GM23338 (cell line): ENCODE results near the gene PUDP. TPM values are rescaled to one million over a fixed set of nuclear protein-coding genes. Genes with fewer than 3 reads are reported as not detected.

Source experiments
- ATAC-seq: fragments of 200-7000 bp; cut with Tn5 transposase; 3 replicates; pipeline ENCODE4 v1.9.1; 2020
- DNase-seq: peaks from one replicate; pipeline ENCODE4 v3.0.0-alpha.2; 2015; ENCODE audit warnings: low spot score
- H2AFZ ChIP-seq: fragments of 200-600 bp; sonication (generic); 2 replicates; pipeline ENCODE4 v1.8.0; 2016; ENCODE audit warnings: antibody characterized with exemption, mild to moderate bottlenecking, moderate library complexity
- H3F3A ChIP-seq: fragments of 200-600 bp; sonication (generic); replicated peaks from 2 replicates; pipeline ENCODE4 v1.8.0; 2017; ENCODE audit warnings: antibody characterized with exemption, mixed run types, low read depth
- H3K27ac ChIP-seq: fragments of 200-600 bp; sonication (generic); 2 replicates; pipeline ENCODE4 v1.6.1; 2016; ENCODE audit warnings: low read depth
- H3K27me3 ChIP-seq: fragments of 200-600 bp; sonication (generic); 2 replicates; pipeline ENCODE4 v1.8.0; 2016; ENCODE audit warnings: mild to moderate bottlenecking, mixed run types, moderate library complexity; ENCODE audit not compliant: insufficient read depth
- H3K36me3 ChIP-seq: fragments of 200-600 bp; sonication (generic); 2 replicates; pipeline ENCODE4 v1.8.0; 2016; ENCODE audit warnings: mild to moderate bottlenecking; ENCODE audit not compliant: insufficient read depth
- H3K4me1 ChIP-seq: fragments of 200-600 bp; sonication (generic); 2 replicates; pipeline ENCODE4 v1.8.0; 2016; ENCODE audit warnings: mild to moderate bottlenecking, moderate library complexity; ENCODE audit not compliant: insufficient read depth
- H3K4me2 ChIP-seq: fragments of 200-600 bp; sonication (generic); 2 replicates; pipeline ENCODE4 v1.7.1; 2017; ENCODE audit warnings: mixed run types
- H3K4me3 ChIP-seq: fragments of 200-600 bp; sonication (generic); 2 replicates; pipeline ENCODE4 v1.6.1; 2016; ENCODE audit warnings: mixed run types
- H3K79me2 ChIP-seq: fragments of 200-600 bp; sonication (generic); replicated peaks from 2 replicates; pipeline ENCODE4 v1.8.0; 2017; ENCODE audit warnings: mild to moderate bottlenecking; ENCODE audit not compliant: insufficient read depth
- H3K9me2 ChIP-seq: fragments of 200-600 bp; sonication (generic); 2 replicates; pipeline ENCODE4 v1.8.0; 2017; ENCODE audit not compliant: insufficient read depth
- H4K20me1 ChIP-seq: fragments of 200-600 bp; sonication (generic); replicated peaks from 2 replicates; pipeline ENCODE4 v1.8.0; 2017; ENCODE audit warnings: mild to moderate bottlenecking; ENCODE audit not compliant: insufficient read depth
- H3K27ac Mint-ChIP-seq: 2 replicates; pipeline ENCODE4 v1.8.0; 2020; ENCODE audit warnings: inconsistent platforms, mild to moderate bottlenecking, moderate library complexity, mixed read lengths
- H3K27me3 Mint-ChIP-seq: 3 replicates; pipeline ENCODE4 v1.8.0; 2022; ENCODE audit warnings: low read depth, mild to moderate bottlenecking, moderate library complexity, mixed read lengths, inconsistent platforms; ENCODE audit not compliant: insufficient read depth, poor library complexity
- H3K36me3 Mint-ChIP-seq: 3 replicates; pipeline ENCODE4 v1.8.0; 2021; ENCODE audit warnings: low read depth, mild to moderate bottlenecking, inconsistent platforms, moderate library complexity, mixed read lengths
- H3K4me1 Mint-ChIP-seq: 3 replicates; pipeline ENCODE4 v1.8.0; 2020; ENCODE audit warnings: mild to moderate bottlenecking, inconsistent platforms, mixed read lengths
- H3K4me3 Mint-ChIP-seq: 3 replicates; pipeline ENCODE4 v1.8.0; 2021; ENCODE audit warnings: moderate library complexity, mild to moderate bottlenecking, inconsistent platforms, mixed read lengths
- H3K9me3 Mint-ChIP-seq: 3 replicates; pipeline ENCODE4 v1.8.0; 2020; ENCODE audit warnings: moderate library complexity, mild to moderate bottlenecking, inconsistent platforms, mixed read lengths
- CREB1 ChIP-seq: fragments of 250-450 bp; sonication (Bioruptor Pico); IDR thresholded peaks from 2 replicates; pipeline ENCODE4 v1.5.0; 2020; ENCODE audit warnings: low read depth, mild to moderate bottlenecking, moderate library complexity
- EZH2 ChIP-seq: fragments of 200-600 bp; sonication (generic); IDR thresholded peaks from one replicate; pipeline ENCODE4 v1.8.0; 2017; ENCODE audit warnings: antibody characterized with exemption, mild to moderate bottlenecking, low read depth; ENCODE audit not compliant: unreplicated experiment
- EZH2phosphoT487 ChIP-seq: fragments of 200-600 bp; sonication (generic); IDR thresholded peaks from one replicate; pipeline ENCODE4 v1.8.1; 2018; ENCODE audit warnings: antibody characterized with exemption; ENCODE audit not compliant: unreplicated experiment
- JUNB ChIP-seq: IDR thresholded peaks from one replicate; pipeline ENCODE4 v1.6.1; 2016; ENCODE audit warnings: antibody characterized with exemption; ENCODE audit not compliant: unreplicated experiment
- NANOG ChIP-seq: IDR thresholded peaks from 2 replicates; pipeline ENCODE4 v1.6.1; 2016; ENCODE audit warnings: antibody characterized with exemption, borderline replicate concordance
- POLR2AphosphoS5 ChIP-seq: IDR thresholded peaks from 2 replicates; pipeline ENCODE4 v1.6.1; 2016; ENCODE audit warnings: antibody characterized with exemption, low read depth
- STAT1 ChIP-seq: IDR thresholded peaks from one replicate; pipeline ENCODE4 v1.6.1; 2016; ENCODE audit warnings: antibody characterized with exemption; ENCODE audit not compliant: unreplicated experiment
- ZNF114 ChIP-seq: fragments of 250-450 bp; sonication (Bioruptor Pico); IDR thresholded peaks from 2 replicates; pipeline ENCODE4 v1.5.0; 2020; ENCODE audit warnings: mild to moderate bottlenecking, moderate library complexity
- ZNF331 ChIP-seq: fragments of 250-450 bp; sonication (Bioruptor Pico); IDR thresholded peaks from 2 replicates; pipeline ENCODE4 v1.5.0; 2020; ENCODE audit warnings: low read depth, mild to moderate bottlenecking, moderate library complexity
- polyA plus RNA-seq: library from polyadenylated mRNA; unstranded; fragments of >200 nt; fragmentation: Nextera tagmentation; extraction: Ambion mirVana; gene quantifications from 2 replicates; pipeline ENCODE4 v1.2.1, GENCODE V29; 2016
- total RNA-seq: library from RNA; depleted of rRNA; stranded (reverse); fragments of >200 nt; shearing (Covaris generic); gene quantifications from 2 replicates; pipeline ENCODE4 v1.2.3, GENCODE V29; 2014
- TF ChIP-seq, protein P1 (sequence below): IDR thresholded peaks from one replicate; pipeline ENCODE4 v1.6.1; 2018; ENCODE audit warnings: antibody characterized with exemption; ENCODE audit not compliant: unreplicated experiment
- TF ChIP-seq, protein P2 (sequence below): fragments of 250-450 bp; sonication (Bioruptor Pico); IDR thresholded peaks from 2 replicates; pipeline ENCODE4 v1.5.0; 2020; ENCODE audit warnings: mild to moderate bottlenecking, moderate library complexity
- TF ChIP-seq, protein P3 (sequence below), 2 experiments: fragments of 200-600 bp in 1 of 2; sonication (generic) in 1 of 2; conservative IDR thresholded peaks; 2 replicates each; pipeline versions ENCODE4 v1.5.1 to v1.6.1; 2016 to 2017; ENCODE audit warnings: antibody characterized with exemption in 2 of 2, low read depth in 2 of 2, mild to moderate bottlenecking in 2 of 2, moderate library complexity in 1 of 2
- TF ChIP-seq, protein P4 (sequence below): IDR thresholded peaks from 2 replicates; pipeline ENCODE4 v1.6.1; 2016; ENCODE audit warnings: antibody characterized with exemption

PUDP gene
- total and polyA plus RNA-seq, 2 experiments from 2014 or later, result 17.2 to 22.4 TPM

- Mint-ChIP-seq H3K9me3 (no peaks in the 10 kb centered on the region), H3K27ac (no peak overlapping the region), H3K4me3 (no peak overlapping the region), H3K36me3 (no peaks in the 10 kb centered on the region), H3K27me3 (no peaks in the 10 kb centered on the region), H3K4me1 (no peaks in the 10 kb centered on the region)
- no peaks in the 10 kb centered on the region for H3K79me2 ChIP-seq
- H2AFZ ChIP-seq, result no peak overlapping the region
- no peaks in the 10 kb centered on the region for H3F3A ChIP-seq
- DNase-seq (no peak), ATAC-seq (no peak)
- no peaks in the 10 kb centered on the region for H3K4me1 ChIP-seq
- no peak overlapping the region for H3K27ac ChIP-seq
- no peaks in the 10 kb centered on the region for H3K9me2 ChIP-seq
- no peak overlapping the region for H3K4me2 ChIP-seq
- H3K27me3 ChIP-seq, result no peaks in the 10 kb centered on the region
- TF ChIP-seq, protein P1, sequence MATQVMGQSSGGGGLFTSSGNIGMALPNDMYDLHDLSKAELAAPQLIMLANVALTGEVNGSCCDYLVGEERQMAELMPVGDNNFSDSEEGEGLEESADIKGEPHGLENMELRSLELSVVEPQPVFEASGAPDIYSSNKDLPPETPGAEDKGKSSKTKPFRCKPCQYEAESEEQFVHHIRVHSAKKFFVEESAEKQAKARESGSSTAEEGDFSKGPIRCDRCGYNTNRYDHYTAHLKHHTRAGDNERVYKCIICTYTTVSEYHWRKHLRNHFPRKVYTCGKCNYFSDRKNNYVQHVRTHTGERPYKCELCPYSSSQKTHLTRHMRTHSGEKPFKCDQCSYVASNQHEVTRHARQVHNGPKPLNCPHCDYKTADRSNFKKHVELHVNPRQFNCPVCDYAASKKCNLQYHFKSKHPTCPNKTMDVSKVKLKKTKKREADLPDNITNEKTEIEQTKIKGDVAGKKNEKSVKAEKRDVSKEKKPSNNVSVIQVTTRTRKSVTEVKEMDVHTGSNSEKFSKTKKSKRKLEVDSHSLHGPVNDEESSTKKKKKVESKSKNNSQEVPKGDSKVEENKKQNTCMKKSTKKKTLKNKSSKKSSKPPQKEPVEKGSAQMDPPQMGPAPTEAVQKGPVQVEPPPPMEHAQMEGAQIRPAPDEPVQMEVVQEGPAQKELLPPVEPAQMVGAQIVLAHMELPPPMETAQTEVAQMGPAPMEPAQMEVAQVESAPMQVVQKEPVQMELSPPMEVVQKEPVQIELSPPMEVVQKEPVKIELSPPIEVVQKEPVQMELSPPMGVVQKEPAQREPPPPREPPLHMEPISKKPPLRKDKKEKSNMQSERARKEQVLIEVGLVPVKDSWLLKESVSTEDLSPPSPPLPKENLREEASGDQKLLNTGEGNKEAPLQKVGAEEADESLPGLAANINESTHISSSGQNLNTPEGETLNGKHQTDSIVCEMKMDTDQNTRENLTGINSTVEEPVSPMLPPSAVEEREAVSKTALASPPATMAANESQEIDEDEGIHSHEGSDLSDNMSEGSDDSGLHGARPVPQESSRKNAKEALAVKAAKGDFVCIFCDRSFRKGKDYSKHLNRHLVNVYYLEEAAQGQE, result no peak
- no peak for TF ChIP-seq ZNF114 (CRISPR knock-in tag)
- TF ChIP-seq POLR2AphosphoS5, result no peak
- TF ChIP-seq NANOG, result no peak
- TF ChIP-seq CREB1 (CRISPR knock-in tag), result no peak
- TF ChIP-seq JUNB, result no peak
- no peak for TF ChIP-seq STAT1
- no peak for TF ChIP-seq EZH2phosphoT487
- TF ChIP-seq, protein P2, sequence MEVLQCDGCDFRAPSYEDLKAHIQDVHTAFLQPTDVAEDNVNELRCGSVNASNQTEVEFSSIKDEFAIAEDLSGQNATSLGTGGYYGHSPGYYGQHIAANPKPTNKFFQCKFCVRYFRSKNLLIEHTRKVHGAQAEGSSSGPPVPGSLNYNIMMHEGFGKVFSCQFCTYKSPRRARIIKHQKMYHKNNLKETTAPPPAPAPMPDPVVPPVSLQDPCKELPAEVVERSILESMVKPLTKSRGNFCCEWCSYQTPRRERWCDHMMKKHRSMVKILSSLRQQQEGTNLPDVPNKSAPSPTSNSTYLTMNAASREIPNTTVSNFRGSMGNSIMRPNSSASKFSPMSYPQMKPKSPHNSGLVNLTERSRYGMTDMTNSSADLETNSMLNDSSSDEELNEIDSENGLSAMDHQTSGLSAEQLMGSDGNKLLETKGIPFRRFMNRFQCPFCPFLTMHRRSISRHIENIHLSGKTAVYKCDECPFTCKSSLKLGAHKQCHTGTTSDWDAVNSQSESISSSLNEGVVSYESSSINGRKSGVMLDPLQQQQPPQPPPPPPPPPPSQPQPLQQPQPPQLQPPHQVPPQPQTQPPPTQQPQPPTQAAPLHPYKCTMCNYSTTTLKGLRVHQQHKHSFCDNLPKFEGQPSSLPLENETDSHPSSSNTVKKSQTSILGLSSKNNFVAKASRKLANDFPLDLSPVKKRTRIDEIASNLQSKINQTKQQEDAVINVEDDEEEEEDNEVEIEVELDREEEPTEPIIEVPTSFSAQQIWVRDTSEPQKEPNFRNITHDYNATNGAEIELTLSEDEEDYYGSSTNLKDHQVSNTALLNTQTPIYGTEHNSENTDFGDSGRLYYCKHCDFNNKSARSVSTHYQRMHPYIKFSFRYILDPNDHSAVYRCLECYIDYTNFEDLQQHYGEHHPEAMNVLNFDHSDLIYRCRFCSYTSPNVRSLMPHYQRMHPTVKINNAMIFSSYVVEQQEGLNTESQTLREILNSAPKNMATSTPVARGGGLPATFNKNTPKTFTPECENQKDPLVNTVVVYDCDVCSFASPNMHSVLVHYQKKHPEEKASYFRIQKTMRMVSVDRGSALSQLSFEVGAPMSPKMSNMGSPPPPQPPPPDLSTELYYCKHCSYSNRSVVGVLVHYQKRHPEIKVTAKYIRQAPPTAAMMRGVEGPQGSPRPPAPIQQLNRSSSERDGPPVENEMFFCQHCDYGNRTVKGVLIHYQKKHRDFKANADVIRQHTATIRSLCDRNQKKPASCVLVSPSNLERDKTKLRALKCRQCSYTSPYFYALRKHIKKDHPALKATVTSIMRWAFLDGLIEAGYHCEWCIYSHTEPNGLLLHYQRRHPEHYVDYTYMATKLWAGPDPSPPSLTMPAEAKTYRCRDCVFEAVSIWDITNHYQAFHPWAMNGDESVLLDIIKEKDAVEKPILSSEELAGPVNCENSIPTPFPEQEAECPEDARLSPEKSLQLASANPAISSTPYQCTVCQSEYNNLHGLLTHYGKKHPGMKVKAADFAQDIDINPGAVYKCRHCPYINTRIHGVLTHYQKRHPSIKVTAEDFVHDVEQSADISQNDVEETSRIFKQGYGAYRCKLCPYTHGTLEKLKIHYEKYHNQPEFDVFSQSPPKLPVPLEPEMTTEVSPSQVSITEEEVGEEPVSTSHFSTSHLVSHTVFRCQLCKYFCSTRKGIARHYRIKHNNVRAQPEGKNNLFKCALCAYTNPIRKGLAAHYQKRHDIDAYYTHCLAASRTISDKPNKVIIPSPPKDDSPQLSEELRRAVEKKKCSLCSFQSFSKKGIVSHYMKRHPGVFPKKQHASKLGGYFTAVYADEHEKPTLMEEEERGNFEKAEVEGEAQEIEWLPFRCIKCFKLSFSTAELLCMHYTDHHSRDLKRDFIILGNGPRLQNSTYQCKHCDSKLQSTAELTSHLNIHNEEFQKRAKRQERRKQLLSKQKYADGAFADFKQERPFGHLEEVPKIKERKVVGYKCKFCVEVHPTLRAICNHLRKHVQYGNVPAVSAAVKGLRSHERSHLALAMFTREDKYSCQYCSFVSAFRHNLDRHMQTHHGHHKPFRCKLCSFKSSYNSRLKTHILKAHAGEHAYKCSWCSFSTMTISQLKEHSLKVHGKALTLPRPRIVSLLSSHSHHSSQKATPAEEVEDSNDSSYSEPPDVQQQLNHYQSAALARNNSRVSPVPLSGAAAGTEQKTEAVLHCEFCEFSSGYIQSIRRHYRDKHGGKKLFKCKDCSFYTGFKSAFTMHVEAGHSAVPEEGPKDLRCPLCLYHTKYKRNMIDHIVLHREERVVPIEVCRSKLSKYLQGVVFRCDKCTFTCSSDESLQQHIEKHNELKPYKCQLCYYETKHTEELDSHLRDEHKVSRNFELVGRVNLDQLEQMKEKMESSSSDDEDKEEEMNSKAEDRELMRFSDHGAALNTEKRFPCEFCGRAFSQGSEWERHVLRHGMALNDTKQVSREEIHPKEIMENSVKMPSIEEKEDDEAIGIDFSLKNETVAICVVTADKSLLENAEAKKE (CRISPR knock-in tag), result no peak
- no peak for TF ChIP-seq ZNF331 (CRISPR knock-in tag)
- TF ChIP-seq, protein P3, sequence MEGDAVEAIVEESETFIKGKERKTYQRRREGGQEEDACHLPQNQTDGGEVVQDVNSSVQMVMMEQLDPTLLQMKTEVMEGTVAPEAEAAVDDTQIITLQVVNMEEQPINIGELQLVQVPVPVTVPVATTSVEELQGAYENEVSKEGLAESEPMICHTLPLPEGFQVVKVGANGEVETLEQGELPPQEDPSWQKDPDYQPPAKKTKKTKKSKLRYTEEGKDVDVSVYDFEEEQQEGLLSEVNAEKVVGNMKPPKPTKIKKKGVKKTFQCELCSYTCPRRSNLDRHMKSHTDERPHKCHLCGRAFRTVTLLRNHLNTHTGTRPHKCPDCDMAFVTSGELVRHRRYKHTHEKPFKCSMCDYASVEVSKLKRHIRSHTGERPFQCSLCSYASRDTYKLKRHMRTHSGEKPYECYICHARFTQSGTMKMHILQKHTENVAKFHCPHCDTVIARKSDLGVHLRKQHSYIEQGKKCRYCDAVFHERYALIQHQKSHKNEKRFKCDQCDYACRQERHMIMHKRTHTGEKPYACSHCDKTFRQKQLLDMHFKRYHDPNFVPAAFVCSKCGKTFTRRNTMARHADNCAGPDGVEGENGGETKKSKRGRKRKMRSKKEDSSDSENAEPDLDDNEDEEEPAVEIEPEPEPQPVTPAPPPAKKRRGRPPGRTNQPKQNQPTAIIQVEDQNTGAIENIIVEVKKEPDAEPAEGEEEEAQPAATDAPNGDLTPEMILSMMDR (conservative IDR thresholded peaks at IDR 0.05; ENCODE audit: low read depth in 2 of 2), result no peak
- no peak for TF ChIP-seq EZH2
- TF ChIP-seq, protein P4, sequence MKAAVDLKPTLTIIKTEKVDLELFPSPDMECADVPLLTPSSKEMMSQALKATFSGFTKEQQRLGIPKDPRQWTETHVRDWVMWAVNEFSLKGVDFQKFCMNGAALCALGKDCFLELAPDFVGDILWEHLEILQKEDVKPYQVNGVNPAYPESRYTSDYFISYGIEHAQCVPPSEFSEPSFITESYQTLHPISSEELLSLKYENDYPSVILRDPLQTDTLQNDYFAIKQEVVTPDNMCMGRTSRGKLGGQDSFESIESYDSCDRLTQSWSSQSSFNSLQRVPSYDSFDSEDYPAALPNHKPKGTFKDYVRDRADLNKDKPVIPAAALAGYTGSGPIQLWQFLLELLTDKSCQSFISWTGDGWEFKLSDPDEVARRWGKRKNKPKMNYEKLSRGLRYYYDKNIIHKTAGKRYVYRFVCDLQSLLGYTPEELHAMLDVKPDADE, result no peak
- H4K20me1 ChIP-seq, result no peaks in the 10 kb centered on the region
- H3K4me3 ChIP-seq, result no peak overlapping the region
- H3K36me3 ChIP-seq, result no peaks in the 10 kb centered on the region
Measured at GRCh38 chrX:7019555-7019954, 128.4 kb downstream of the PUDP start.
